Activated T-helper 1 cell treated with Interleukin-2 at 50 U/mL for 16 hours (primary cell): ENCODE measurements around the gene NGFR.

ENCODE experiments used
- DNase-seq: peaks from one replicate; pipeline ENCODE4 v3.0.0-alpha.2; 2020; ENCODE audit warnings: low read depth

The NGFR gene

GRCh38 chr17:49515196-49515770 is 20.2 kb downstream of the NGFR start:
- no peak for DNase-seq

GRCh38 chr17:49516180-49516579 is 21.1 kb downstream of the NGFR start:
- DNase-seq: no peak

GRCh38 chr17:49518346-49519078 is 23.4 kb downstream of the NGFR start:
- no peak for DNase-seq

DNA sequence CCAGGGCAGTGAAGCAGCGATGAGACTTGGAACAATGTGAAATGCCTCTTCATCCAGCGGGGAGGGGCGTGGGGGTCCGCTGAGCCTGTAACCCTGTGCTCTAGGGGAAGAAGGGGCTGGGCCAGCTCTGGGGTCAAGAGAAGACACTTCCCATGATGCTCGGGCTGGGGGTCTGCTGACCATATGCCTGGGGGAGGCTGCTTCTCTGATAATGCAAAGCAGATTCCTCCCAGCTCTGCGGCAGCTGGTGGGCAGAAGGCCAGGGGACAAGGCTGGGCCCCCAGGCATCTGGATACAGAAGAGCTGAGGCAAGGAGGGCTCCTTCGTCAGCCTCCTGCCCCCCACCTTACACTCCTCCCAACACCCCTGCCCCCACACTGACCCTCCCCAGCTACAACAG is 24.7 kb downstream of the NGFR start:
- no peak for DNase-seq

- no peak for DNase-seq
Observed at GRCh38 chr17:49520386-49521087, 25.4 kb downstream of the NGFR start.

GRCh38 chr17:49521088-49521450 is 26.0 kb downstream of the NGFR start:
- no peak for DNase-seq

DNA sequence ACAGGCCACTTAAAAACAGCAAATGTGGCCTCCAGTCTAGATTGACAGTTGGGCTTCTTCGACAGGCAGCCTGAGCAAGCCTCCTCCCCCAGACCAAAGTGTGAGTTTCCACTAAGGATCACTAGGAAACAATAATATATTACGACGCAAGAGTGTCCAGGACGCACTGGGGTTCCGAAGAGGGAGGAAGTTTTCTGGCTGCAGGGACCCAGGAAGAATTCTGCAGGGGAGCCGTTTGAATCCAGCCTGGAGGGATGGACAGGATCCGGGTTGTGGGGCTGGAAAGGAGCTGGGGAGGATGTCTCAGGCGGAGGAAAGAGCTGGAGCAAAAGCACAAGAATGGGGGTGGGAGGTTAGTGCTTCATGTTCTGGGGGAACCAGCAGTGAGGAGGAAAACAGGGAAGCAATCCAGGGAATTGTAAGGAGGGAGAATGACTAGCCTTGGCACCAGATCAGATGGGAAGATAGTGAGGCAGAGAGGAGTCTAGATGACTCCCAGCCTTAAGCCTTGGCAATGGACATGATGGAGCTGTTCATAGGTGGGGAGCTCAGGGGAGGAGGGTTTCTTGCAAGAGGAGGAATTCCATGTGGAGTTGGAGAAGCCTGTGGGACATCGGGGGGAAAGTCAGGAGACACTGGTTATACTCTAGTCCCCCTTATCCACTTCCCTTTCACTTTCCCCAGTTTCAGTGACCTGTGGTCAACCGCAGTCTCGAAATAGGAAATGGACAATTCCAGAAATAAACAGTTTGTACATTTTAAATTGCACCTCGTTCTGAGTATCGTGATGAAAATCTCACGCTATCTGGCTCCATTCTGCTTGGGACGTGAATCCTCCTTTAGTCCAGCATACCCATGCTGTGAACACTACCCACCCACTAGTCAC is 26.6 kb downstream of the NGFR start:
- DNase-seq: no peak

DNA sequence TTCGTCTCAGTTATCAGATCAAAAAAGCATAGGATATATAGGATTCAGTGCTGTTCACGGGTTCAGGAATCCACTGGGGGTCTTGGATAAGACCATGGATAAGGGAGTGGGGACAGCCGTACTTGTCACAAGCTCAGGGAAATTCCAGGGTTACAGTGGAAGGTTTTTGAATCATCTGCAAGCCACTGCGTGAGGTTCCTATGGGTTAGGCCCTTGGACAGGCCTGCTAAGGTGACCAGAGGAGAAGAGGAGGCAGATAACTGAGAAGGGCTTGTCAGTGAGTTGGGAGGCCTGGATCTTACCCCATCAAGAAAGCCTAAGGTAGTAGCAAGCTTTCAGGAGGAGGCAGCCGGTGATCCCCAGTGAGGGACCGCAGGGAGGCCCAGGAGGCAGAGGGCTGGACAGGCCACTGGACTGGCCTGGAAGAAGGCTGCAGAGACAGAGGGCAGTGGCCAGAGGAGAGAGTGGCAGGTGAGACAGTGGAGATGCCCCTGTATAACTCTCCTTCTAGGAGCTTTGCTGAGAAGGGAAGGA is 27.3 kb downstream of the NGFR start:
- no peak for DNase-seq

DNA sequence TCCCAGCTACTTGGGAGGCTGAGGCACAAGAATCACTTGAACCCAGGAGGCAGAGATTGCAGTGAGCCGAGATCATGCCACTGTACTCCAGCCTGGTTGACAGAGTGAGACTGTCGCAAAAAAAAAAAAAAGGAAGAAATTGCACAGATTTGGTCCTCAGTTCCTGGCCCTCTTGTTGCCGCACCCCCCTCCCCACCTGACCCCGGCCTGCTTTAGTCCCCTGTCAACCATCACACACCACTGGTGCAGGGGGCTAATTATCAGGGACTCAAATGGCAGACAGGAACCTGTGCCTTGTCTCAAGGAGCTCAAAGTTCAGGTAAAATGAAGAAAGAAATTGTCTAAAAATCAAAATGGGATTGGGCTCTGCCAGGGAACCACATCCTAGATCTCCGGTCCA is 28.1 kb downstream of the NGFR start:
- DNase-seq: no peak

- DNase-seq: no peak
Observed at GRCh38 chr17:49523706-49524472, 28.8 kb downstream of the NGFR start.

DNA sequence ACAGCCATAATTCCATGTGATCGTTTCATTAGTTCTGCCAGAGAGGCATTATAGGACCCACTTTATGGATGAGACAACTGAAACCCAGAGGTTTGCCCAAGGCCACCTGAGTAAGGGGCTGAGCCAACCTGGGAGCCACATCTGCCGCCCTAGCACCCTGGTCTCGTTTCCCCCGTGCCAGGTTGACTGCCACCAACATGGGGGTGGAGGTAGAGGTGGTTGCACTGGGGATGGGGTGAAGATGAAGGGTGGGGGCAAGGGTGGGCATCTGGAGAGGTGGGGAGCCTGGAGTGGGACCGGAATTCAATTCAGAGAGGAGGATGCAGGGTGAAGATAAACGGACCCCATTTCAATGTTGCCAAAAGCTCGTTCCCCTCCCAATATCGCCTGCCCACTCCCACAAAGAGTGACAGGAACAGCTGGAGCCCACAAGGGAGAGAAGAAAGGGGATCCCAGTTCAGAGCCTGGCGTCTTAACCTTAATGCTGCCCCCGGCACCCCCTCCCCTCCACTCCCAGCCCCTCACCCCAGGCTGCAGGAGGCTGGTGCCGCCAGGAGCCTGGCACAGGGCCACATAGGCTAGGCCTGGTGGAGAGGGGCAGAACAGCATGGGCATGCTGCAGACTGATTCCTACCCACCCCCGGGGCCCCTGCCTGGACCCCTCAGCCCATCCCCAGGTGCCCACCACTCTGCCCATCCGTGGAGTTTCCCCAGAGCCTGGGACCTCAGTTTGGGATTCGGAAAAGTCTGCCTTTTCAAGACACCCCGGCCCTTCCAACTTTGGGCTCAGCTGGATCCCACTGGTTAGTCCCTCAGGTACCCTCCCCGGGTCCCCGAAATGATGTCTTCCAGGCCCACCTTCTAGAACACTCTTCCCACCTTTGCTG is 29.6 kb downstream of the NGFR start:
- no peak for DNase-seq

DNA sequence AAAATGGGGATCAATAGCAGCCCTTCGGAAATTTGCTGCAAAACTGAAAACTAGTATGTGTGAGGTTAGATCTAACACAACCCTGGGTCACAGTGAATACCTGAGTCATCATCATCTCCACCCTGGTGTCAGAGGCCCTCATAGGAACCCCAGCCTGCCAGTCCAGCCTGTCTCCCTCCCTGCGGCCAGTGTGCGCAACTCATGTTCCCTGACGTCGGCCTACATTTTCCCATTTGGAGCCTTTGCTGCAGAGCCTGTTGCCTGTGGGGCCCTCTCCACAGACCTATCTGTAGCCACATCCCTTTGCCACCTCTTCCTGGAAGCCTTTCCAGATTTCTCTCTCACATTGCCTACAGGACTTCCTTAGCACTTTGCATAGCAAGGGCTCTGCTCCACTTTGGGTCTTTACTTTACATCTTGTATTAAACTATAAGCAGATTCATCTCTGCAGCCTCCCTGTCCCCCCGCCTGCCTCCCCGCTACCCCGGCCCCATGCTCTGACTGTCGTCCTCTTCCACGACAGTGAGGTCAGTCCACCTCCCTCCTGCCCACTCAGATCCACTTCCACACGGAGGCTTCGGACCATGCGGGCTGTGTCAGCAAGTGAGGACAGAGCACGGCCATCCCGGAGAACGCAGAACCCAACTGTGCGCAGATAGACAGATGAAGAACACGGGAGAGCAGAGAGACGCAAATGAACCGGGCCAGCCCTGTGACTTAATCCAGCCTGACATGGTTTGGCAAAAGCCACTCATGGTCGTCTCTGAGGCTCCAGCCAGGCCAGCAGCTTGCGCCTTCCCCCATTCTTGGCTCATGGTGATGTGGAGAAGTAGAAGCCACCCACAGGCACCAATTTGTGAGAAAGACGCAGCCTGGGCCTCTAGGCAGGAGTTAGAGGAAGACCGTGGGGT is 31.0 kb downstream of the NGFR start:
- no peak for DNase-seq

GRCh38 chr17:49527927-49528651 is 33.0 kb downstream of the NGFR start:
- no peak for DNase-seq

GRCh38 chr17:49528966-49529365 is 33.9 kb downstream of the NGFR start:
- DNase-seq: no peak

GRCh38 chr17:49530118-49530517 is 35.0 kb downstream of the NGFR start:
- DNase-seq: no peak

- DNase-seq: no peak
Observed at GRCh38 chr17:49543860-49544259, 48.8 kb downstream of the NGFR start.

DNA sequence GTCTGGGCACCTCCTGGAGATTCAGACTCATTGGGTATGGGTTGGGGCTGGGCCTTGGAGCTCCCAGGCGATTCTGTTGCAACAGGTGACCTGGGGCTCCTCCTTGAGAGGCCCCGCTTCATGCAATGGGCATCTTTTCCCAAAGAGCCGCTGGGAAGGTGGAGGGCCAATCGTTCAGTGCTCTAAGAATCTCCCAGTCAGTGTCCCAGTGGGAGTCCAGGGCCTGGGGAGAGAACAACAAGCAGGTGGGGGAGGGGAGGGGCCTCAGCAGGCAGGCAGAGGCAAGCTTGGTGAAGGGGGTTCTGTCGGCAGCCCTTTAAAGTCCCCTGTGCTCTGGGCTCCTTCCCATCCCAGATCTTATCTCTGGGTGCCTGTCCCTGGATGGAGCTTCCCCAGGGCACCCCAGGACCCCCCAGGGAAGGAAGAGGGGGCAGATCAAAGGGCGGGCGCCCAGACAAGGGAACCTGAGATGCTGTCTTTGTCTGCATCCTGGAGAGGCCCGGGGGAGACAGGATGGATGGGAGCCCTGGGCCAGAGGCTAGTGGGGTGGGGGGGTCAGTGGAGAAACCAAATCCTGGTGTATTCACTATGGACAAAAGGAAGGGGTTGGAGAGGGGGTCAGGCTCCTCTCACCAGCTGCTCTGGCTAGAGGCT is 50.0 kb downstream of the NGFR start:
- no peak for DNase-seq
